Neural progenitor cell (in vitro differentiated cells): ENCODE results near the gene SFXN5.

Source experiments
- EZH2phosphoT487 ChIP-seq: fragments of 200-600 bp; sonication (generic); IDR thresholded peaks from 2 replicates; pipeline ENCODE4 v1.6.1; 2017; ENCODE audit warnings: antibody characterized with exemption
- TF ChIP-seq, protein P1 (sequence below): fragments of 200-600 bp; sonication (generic); IDR thresholded peaks from 2 replicates; pipeline ENCODE4 v1.5.1; 2017; ENCODE audit warnings: antibody characterized with exemption, mild to moderate bottlenecking

DNA sequence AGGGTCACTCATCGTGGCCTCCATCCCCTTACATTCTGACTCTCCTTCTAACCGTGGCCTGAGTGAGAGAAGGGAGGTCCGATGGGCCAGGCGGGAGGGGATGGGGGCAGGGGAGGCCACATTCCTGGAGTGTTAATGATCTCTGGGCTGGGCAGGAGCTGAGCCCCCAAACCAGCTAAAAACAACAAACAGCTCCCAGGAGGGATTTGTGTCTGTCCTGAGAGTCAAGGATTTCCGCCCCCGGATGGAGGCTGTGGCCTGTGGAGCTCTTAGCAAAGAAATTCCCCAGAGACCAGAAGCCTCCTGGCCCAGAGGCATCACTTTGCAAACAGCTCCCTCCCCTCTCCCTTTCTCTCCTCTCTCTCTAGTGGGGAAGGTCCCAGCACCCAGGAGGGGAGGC is 130.7 kb downstream of the SFXN5 start:
- TF ChIP-seq, protein P1, sequence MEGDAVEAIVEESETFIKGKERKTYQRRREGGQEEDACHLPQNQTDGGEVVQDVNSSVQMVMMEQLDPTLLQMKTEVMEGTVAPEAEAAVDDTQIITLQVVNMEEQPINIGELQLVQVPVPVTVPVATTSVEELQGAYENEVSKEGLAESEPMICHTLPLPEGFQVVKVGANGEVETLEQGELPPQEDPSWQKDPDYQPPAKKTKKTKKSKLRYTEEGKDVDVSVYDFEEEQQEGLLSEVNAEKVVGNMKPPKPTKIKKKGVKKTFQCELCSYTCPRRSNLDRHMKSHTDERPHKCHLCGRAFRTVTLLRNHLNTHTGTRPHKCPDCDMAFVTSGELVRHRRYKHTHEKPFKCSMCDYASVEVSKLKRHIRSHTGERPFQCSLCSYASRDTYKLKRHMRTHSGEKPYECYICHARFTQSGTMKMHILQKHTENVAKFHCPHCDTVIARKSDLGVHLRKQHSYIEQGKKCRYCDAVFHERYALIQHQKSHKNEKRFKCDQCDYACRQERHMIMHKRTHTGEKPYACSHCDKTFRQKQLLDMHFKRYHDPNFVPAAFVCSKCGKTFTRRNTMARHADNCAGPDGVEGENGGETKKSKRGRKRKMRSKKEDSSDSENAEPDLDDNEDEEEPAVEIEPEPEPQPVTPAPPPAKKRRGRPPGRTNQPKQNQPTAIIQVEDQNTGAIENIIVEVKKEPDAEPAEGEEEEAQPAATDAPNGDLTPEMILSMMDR: no peak
- no peak for TF ChIP-seq EZH2phosphoT487
